Measurements from ENCODE around the gene WBP1. TPM values are rescaled to one million over a fixed set of nuclear protein-coding genes. Genes with fewer than 3 reads are reported as not detected.

The WBP1 gene
- polyA plus RNA-seq, 2 of the 4 experiments (the other 2 are of a cell fraction), result 59.0 to 62.6 TPM

- TF ChIP-seq KDM5A (IDR thresholded peaks at IDR 0.05) (no peak), GATA3 (IDR thresholded peaks at IDR 0.05; ENCODE audit: borderline replicate concordance) (0 out of 2 replicates have a peak, but pooled peaks have one; percentile 9), ZSCAN20 (CRISPR knock-in tag; IDR thresholded peaks at IDR 0.05) (no peak)
- ATAC-seq, result no peak
- peak overlapping the region; percentile 54 for H3K4me3 ChIP-seq
- no peak for DNase-seq (ENCODE audit: low read depth in 1 of 2, low spot score in 1 of 2)
- H3K4me2 ChIP-seq, result peak overlapping the region; percentile 72
- peaks cover 29% of the 10 kb centered on the region for H3K4me1 ChIP-seq
- H3K9me3 ChIP-seq, result no peaks in the 10 kb centered on the region
- 53% methylated on average over 27 of the region's 32 CpGs for WGBS (ENCODE audit: missing lambda C conversion rate)
- POLR2A ChIA-PET, result interaction anchor here (1.8 kb wide), 1 partner anchor 19 kb away, joined by 11 read pairs; the partner anchor contains the start of genes CCDC142 and TTC31
- peak overlapping the region; percentile 83 to 96 for H3K27ac ChIP-seq
- FAIRE-seq, result no peak
- CTCF ChIA-PET, result interaction anchor here (1.0 to 15.5 kb wide), 4 partner anchors 15 to 111 kb away, joined by 3 to 184 read pairs (median 10); partner anchors contain the start of genes CCDC142 and TTC31
These were observed 44.0 kb downstream of the WBP1 start for GRCh38 chr2:74502147-74502719.

GRCh38 chr2:74502720-74503505, 44.7 kb downstream of the WBP1 start:
- DNase-seq (ENCODE audit: low read depth in 1 of 2, low spot score in 1 of 2) (peak; percentile 73 to 79), ATAC-seq (peak; percentile 30 to 62), FAIRE-seq (no peak)
- 39% methylated on average over 43 of the region's 67 CpGs for WGBS (ENCODE audit: missing lambda C conversion rate)
- peak overlapping the region; percentile 54 for H3K4me3 ChIP-seq
- H3K4me2 ChIP-seq, result peak overlapping the region; percentile 72
- ChIA-PET POLR2A (interaction anchor here (1.3 to 1.8 kb wide), 2 partner anchors 14 to 20 kb away, joined by 5 to 11 read pairs; partner anchors contain the start of genes CCDC142 and TTC31), CTCF (interaction anchor here (1.7 to 15.5 kb wide), 4 partner anchors 16 to 111 kb away, joined by 3 to 184 read pairs (median 12); partner anchors contain the start of genes AUP1, CCDC142, HTRA2 and TTC31)
- TF ChIP-seq BHLHE40 (IDR thresholded peaks at IDR 0.05; ENCODE audit: low read depth, low read length), result peak; percentile 58; the same call in 1 of the 2 replicates
- no peak for TF ChIP-seq HMGXB4 (CRISPR knock-in tag; IDR thresholded peaks at IDR 0.05; ENCODE audit: borderline replicate concordance)
- TF ChIP-seq MAX (IDR thresholded peaks at IDR 0.05), result peak; percentile 79
- TF ChIP-seq ZFP36 (IDR thresholded peaks at IDR 0.05; ENCODE audit: borderline replicate concordance, partially characterized antibody), result no peak
- TF ChIP-seq RAD21 (conservative IDR thresholded peaks at IDR 0.05 in 1 of 2, IDR thresholded peaks at IDR 0.05 in 1 of 2), result peak in 1 of 2 experiments; percentile 38; a peak in 3 of 5 replicates
- TF ChIP-seq CTCF (IDR thresholded peaks at IDR 0.05), result peak; percentile 43
- peak in 1 of 2 experiments; percentile 38; a peak in 1 of 5 replicates for TF ChIP-seq JUN (IDR thresholded peaks at IDR 0.05)
- TF ChIP-seq POLR2A (IDR thresholded peaks at IDR 0.05; ENCODE audit: low read length), result peak; percentile 29; the same call in 1 of the 2 replicates
- no peak for TF ChIP-seq EHF (CRISPR knock-in tag; IDR thresholded peaks at IDR 0.05)
- TF ChIP-seq HEYL (CRISPR knock-in tag; IDR thresholded peaks at IDR 0.05), result no peak
- peak; percentile 88; the same call in 1 of the 2 replicates for TF ChIP-seq E2F6 (IDR thresholded peaks at IDR 0.05; ENCODE audit: borderline replicate concordance, low read depth)
- TF ChIP-seq SMC3 (IDR thresholded peaks at IDR 0.05), result 0 out of 3 replicates have a peak, but pooled peaks have one; percentile 29
- peak; percentile 38; the same call in 1 of the 2 replicates for TF ChIP-seq FOSL2 (IDR thresholded peaks at IDR 0.05)
- peak; percentile 86 for TF ChIP-seq FOSL2 (CRISPR knock-in tag; IDR thresholded peaks at IDR 0.05)
- 0 out of 2 replicates have a peak, but pooled peaks have one; percentile 30 for TF ChIP-seq HOXB5 (CRISPR knock-in tag; IDR thresholded peaks at IDR 0.05)
- TF ChIP-seq MAFK (IDR thresholded peaks at IDR 0.05; ENCODE audit: partially characterized antibody), result no peak
- H3K9me3 ChIP-seq, result no peaks in the 10 kb centered on the region
- H3K4me1 ChIP-seq, result peaks cover 29% of the 10 kb centered on the region
- H3K27ac ChIP-seq, result peak overlapping the region; percentile 83 to 96
